Right ventricle myocardium inferior (tissue), 1 donor: ENCODE measurements around the gene POLG2. TPM values are rescaled to one million over a fixed set of nuclear protein-coding genes. Genes with fewer than 3 reads are reported as not detected.
"Not testable (repeated sequence)": the region's sequence is repeated elsewhere in the genome, so short reads cannot be mapped to it uniquely, and the experiment has no call there.

Experiments
- ATAC-seq: fragments of 200-7000 bp; cut with Tn5 transposase; one replicate; pipeline ENCODE4 v1.9.1; 2020; ENCODE audit warnings: mild to moderate bottlenecking, moderate library complexity
- DNase-seq: peaks from one replicate; pipeline ENCODE4 v3.0.0; 2021; ENCODE audit errors: missing footprints
- intact Hi-C: fragments of 100-400 bp; cut with DNase I; formaldehyde crosslinking; loops from one replicate; pipeline ENCODE4 v1.11.0; 2022
- total RNA-seq: library from RNA; stranded (reverse); fragmentation: NEBNext Ultra II Directional; extraction: Animal tissue kit (Norgen Biotek cat#: 25700); gene quantifications from one replicate; pipeline ENCODE4 v1.2.1, GENCODE V29; 2021
- donor health status: DM: no; HTN: yes; CAD: no; lungs with severe emphysema.

POLG2 gene
- total RNA-seq, 1 donor from 2014 or later: 8.2 TPM

DNA sequence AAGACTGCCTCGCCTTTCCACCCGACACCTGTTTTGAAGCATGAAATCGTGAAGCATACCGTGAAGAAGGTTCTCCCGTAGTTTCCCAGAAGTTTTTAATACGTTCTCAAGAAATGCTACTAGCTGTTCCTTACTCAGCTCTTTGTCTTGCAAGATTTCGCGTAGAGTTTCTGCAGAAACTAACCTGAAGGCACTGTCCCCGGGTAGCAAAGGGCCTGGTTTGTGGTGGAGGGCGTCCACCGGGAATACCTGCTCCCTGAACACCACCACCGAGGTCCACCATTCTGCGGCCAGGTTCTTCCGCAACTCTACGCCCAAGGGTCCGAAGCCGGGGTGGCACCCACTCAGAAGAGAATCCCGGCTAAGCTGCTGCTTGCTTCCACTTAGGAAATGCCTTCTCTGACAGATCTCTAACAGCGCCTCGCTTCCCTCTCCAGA lies 487 bp downstream of the POLG2 start:
- no peak for DNase-seq
- intact Hi-C loops: loop anchor here (5.0 kb wide), 1 partner anchor 189 kb away; no protein-coding TSS in a partner anchor
- ATAC-seq: no peak

DNA sequence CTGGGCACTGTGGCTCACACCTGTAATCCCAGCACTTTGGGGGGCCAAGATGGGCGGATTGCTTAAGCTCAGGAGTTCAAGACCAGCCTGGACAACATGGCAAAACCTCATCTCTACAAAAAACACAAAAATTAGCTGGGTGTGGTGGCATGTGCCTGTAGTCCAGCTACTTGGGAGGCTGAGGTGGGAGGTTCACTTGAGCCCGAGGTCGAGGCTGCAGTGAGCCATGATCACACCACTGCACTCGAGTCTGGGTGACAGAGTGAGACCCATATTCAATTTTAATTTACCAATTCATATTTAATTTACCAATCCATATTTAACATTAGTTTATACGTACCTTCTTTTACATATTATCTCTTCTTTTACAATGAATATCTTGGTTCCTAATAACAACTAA lies 1.6 kb downstream of the POLG2 start:
- intact Hi-C loops: loop anchor here (5.0 kb wide), 1 partner anchor 188 kb away; no protein-coding TSS in a partner anchor

DNA sequence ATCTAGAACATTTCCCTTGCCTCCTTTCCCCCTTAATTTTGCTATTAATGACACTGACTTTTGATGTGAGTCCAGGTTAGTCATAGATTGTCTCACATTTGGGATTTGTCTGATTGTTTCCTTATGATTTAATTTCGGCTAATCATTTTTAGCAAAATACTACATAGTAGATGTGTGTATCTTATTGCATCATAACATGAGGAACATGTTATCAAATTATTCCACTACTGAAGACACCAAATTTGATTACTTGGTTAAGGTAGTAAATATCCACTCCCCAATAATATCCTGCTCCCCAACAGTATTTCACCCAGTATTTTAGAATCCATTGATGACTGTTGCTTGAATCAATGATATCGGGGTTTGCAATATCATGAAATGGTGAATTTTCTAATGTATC lies 2.7 kb downstream of the POLG2 start:
- DNase-seq: no peak
- intact Hi-C loops: loop anchor here (5.0 kb wide), 1 partner anchor 72 kb away; no protein-coding TSS in a partner anchor
- no peak for ATAC-seq

More for the DNA sequence above, 1.6 kb downstream of the POLG2 start:
- not testable (repeated sequence) for DNase-seq, ATAC-seq

DNA sequence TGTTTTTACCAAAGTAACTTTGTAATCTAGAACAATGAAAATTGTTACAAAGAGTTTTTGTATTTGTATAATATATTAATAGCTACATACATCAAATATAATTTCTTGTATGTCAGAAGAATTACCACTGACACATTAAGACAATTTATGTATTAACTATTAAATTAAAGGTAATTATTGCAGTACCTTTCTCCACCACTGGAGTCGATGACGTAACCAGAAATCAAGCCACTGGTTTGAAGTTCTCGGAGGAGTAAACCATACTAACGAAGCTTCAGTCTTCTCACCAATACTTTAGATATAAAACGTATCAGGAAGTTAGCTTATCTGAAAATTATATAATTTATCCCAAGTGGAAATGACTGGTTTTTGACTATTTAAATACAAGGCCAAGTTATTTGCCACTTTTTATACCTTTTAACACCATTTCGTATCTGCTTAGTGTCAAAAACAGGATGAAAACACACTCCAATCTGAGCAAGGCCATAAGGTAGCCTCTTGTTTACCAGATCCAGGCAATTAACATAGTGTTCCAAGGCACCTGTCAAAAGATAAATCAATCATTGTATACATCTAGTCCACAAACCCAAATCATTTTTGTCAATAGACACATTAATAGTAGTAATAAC lies 4.3 kb downstream of the POLG2 start:
- intact Hi-C loops: loop anchor here (5.0 kb wide), 1 partner anchor 70 kb away; no protein-coding TSS in a partner anchor

DNA sequence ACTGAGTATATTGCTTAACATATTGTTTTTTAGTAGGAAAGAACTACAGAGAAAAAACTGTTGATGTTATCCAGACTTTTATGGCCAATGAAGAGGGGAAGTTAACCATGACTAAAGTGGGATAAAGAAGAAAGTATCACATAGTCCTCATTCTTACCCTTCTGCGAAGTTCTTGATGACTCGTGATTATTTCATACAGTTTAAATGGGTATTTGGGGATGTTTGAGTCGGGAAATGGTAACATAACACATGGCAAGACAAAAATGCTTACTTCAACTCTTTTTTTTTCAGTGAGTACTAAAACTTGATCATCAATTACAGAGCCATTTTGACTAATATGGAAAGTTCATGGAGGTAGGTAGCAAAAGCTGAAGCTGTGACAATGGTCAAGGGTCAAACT lies 4.9 kb downstream of the POLG2 start:
- DNase-seq (no peak), ATAC-seq (no peak)
- intact Hi-C loops: loop anchor here (5.0 kb wide), 1 partner anchor 70 kb away; no protein-coding TSS in a partner anchor

More for the DNA sequence above, 4.3 kb downstream of the POLG2 start:
- ATAC-seq (no peak), DNase-seq (no peak)

DNA sequence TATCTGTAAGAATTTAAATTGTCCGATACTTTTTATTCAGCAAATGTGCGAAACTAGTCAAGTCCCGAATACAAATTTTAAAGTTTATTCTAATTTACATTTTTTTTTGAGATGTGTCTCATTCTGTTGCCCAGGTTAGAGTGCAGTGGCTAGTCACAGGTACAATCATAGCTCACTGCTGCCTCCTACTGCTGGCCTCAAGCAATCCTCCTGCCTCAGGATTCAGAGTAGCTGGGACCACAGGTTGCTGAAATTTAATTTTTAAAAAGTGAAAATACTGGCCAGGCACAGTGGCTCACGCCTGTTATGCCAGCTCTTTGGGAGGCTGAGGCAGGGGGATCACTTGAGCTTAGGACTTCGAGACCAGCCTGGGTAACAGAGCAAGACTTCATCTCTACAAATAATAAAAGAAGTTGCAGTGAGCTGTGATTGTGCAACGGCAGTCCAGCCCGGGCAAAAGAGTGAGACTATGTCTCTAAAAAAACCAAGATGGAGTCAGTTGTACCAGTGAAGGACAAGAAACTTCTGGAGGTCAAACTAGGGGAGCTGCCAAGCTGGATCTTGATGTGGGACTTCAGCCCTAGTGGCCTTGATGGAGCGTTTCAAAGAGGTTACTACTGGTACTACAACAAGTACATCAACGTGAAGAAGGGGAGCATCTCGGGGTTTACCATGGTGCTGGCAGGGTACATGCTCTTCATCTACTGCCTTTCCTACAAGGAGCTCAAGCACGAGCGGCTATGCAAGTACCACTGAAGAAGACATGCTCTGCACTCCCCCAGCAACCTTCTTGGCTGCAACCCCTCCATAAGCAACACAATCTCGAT lies 5.6 kb downstream of the POLG2 start:
- intact Hi-C loops: loop anchor here (5.0 kb wide), 1 partner anchor 69 kb away; no protein-coding TSS in a partner anchor
- DNase-seq (no peak), ATAC-seq (no peak)

DNA sequence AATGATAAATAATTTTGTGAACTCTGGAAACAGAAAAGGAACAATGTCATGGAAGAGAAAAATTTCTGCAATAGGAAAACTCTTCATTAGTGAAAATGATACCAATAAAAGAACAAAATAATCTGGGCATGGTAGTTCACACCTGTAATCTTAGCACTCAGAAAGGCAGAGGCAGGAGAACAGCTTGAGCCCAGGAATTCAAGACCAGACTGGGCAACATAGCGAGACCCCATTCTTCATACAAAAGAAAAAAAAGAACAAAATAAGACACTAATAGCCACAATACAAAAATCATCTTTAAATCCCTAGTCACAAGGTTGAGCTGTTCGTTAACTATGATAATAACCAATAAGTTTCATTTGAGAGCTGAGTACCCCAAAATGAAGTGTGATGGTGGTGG lies 8.6 kb downstream of the POLG2 start:
- intact Hi-C loops: no loop called here
- no peak for DNase-seq
- ATAC-seq: no peak

DNA sequence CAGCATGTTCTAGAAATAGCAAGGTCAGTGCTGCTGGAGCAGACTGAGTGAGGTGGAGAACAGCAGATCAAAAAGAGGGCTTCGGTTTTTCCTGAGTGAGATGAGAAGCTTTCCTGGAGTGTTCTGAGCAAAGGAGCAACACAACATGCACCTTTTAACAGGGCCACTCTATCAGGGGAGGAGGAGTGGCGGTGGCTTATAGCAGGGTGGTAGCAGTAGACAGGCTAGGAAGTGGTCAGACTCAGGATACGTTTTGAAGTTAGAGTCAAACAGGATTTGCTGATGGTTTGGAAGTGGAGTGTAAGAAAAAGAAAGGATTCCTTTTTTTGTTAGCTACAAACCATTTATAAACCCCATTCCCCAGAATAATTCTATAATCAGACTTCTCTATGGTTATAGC lies 12.5 kb downstream of the POLG2 start:
- ATAC-seq: no peak
- intact Hi-C loops: no loop called here
- DNase-seq: no peak

DNA sequence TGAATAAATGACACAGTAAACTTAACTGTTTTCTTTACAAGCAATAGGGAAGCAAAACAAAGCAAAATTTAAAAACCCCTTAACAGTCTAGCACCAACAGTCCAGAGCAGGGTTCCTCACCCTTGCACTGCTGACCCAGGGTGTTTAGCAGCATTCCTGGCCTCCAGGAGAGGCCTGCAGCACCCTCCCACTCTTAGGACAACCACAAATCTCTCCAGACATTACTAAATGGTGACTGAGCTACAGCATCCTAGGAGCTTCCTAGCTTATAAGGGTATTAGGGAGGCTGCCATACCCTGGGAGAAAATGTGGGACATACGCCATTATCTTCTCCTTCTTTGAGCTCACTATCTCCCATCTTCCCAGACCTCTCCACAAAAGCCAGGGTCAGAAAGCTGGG lies 15.9 kb downstream of the POLG2 start:
- DNase-seq (no peak), ATAC-seq (no peak)
- intact Hi-C loops: no loop called here

DNA sequence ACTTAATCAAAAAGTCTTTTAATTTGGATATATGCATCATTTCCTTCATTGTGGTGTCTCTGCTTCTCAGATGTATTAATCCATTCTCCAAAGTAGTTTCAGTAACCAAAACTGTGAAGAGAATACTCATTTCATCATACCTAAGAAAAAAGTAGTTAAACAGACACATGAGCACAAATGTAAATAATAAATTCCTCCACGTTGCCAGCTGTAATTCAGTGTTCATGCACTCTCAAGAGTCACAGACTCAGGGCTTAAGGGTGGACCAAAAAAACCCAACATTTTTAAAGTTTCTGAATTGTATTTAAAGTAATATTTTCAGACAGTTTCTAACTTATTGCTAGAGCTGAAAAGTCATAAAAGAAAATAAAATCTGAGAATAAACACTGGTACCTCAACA lies 19.0 kb downstream of the POLG2 start:
- ATAC-seq (no peak), DNase-seq (no peak)
- intact Hi-C loops: no loop called here

DNA sequence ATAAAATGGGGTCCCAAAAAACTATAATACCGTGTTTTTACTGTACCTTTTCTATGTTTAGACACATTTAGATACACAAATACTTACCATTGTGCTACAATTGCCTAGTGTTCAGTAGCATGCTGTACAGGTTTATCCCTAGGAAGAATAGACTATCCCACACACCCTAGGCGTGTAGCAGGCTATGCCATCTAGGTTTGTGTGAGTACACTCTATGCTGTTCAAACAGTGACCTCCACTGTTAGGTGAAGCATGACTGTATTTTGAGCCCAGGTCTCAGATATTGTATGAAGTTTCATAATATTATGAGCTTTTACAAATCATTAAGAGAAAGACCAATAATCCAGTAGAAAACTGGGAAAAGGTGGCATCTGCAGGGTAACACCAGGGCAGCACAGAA lies 24.3 kb downstream of the POLG2 start:
- intact Hi-C loops: no loop called here
- no peak for DNase-seq
- ATAC-seq: no peak

DNA sequence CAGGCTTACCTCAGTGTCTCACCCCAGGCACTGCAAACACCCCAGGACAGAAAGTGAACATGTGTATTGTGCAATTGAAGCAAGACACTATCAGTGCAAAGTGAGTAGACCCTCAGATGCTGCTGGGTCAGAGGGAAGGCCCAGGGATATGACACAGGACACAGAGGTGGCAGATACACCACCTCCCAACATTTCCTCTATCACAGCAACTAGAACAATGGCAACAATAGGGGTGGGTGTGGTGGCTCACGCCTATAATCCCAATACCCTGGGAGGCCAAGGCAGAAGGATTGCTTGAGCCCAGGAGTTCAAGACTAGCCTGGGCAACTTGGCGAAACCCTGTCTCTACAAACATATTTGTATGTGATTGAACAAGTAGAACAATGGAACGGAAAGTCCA lies 25.4 kb downstream of the POLG2 start:
- intact Hi-C loops: no loop called here
- no peak for DNase-seq
- ATAC-seq: no peak

DNA sequence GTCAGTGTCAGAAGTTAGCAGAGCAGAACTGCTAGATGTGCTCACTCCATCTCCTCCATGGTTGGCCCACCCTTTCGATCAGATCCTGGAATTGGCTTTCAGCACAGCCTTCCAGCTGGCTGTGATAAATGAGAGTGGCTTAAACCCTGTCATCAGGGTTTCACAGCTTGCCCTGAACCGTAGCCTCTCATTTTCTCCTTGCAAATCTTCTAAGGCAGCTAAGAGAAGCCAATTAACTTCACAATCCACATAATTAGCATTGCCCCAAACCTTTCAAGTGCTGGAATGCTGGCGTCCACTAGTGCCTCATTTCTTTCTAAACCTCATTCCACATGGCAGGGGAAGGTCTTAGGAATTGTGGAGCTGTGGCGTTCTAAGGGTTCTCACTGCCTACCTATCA lies 26.2 kb downstream of the POLG2 start:
- ATAC-seq (no peak), DNase-seq (no peak)
- intact Hi-C loops: no loop called here

DNA sequence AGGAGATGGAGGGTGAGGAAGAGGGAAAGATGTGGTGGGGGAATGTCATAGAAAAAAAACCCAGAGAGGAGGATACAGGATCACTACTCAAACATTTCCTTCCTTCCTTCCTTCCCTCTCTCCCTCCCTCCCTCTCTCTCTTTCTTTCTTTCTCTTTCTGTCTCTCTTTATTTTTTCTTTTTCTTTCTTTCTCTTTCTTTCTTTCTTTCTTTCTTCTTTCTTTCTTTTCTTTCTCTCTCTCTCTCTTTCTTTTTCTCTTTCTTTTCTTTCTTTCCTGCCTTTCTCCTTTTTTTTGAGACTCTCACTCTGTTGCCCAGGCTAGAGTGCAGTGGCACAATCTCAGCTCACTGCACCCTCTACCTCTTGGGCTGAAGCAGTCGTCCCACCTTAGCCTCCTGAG lies 30.0 kb downstream of the POLG2 start:
- ATAC-seq, DNase-seq, intact Hi-C loops: not testable (repeated sequence)

DNA sequence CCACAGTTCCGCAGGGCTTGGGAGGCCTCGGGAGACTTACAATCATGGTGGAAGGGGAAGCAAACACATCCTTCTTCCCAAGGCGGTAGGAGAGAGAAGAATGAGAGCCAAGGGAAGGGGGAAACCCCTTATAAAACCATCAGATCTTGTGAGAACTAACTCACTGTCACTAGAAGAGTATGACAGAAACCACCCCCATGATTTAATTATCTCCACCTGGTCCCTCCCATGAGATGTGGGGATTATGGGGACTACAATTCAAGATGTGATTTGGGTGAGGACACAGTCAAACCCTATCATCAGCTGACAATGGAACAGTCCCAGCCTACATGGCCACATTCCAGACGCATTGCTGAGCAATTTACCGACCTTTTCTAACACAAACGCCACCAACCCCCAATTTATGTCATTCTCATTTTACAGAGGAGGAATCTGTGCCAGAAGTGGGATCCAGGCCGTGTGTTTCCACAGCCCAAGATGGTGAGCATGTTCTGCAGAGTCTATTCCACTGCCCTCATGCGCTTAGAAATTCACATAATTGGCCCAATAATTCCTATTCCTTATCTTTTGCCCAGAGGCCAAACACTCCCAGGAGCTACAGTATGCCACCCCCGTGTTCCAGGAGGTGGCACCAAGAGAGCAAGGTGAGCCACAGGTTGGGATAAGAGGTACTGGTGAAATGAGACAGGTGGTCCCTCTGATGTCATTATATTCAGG lies 30.7 kb downstream of the POLG2 start:
- no peak for DNase-seq
- intact Hi-C loops: no loop called here
- no peak for ATAC-seq

DNA sequence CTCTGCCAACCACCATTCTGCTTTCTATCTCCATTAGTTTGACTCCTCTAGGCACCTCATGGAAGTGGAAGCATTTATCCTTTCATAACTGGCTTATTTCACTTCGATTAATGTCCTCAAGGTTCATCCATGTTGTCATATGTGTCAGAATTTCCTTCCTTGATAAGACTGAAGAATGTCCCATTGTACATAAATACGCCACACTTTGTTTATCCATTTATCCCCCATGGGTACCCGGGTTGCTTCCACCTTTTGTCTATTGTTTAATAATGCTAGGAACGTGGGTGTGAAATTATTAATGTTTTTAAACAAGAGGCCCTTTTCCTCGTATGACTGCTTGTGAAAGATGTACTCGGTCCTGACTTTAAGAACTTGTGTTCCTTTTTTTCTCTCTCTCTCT lies 35.1 kb downstream of the POLG2 start:
- no peak for ATAC-seq
- intact Hi-C loops: no loop called here
- no peak for DNase-seq

DNA sequence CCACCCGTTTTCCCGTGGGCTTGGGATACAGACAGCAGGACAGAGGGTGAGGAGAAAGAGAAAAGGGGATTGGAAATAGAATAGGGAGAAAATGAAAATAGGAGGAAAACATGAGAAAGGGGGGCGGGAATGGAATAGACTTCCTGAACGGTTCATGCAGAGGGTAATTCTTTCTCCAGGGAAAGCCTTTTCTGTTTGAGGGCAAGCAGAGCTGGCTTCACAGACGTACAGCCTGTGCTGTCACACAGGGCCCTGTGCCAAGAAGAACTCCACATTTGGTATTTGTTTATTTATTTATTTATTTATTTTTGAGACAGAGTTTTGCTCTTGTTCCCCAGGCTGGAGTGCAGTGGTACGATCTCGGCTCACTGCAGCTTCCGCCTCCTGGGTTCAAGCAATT lies 35.9 kb downstream of the POLG2 start:
- intact Hi-C loops: no loop called here
- peak; percentile 62 for ATAC-seq
- DNase-seq: no peak

DNA sequence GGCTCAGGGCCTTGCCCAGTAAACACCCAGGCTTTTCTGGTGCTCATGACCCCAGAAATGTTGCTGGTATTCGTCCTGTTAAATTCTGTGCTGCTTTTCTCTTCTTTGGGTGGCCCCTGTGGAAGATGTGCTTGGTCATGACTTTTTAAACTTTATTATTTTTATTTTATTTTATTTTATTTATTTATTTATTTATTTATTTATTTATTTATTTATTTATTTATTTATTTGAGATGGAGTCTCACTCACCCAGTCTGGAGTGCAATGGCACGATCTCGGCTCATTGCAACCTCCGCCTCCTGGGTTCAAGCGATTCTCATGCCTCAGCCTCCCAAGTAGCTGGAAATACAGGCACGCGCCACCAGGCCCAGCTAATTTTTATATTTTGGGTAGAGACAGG lies 37.0 kb downstream of the POLG2 start:
- DNase-seq, ATAC-seq, intact Hi-C loops: not testable (repeated sequence)

DNA sequence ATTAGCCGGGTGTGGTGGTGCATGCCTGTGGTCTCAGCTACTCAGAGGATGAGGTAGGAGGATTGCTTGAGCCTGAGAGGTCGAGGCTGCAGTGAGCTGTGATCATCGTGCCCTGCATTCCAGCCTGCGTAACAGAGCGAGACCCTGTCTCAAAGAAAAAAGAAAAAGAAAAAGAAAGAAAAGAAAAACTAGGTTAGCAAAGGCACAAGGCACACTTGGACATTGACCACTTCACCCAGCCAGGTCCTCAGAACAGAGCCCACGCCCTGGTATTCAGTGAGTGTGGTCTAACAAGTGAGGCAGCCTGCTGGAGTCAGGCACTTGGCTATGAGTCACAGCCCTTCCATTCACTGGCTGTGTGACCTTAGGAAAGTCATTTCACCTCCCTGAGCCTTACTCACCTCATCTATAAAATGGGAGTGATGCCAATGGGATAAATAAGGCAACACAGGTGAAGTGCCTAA lies 37.5 kb downstream of the POLG2 start:
- intact Hi-C loops: no loop called here
- DNase-seq (no peak), ATAC-seq (no peak)
